Fibroblast of lung (primary cell): ENCODE data around the gene DPYSL4.

ENCODE experiments used
- EZH2 ChIP-seq: IDR thresholded peaks from 2 replicates; pipeline ENCODE4 v1.5.1; 2012; ENCODE audit warnings: low read length, control low read depth, mild to moderate bottlenecking; ENCODE audit errors: missing control alignments
- TF ChIP-seq, protein P1 (sequence below), 2 donors: IDR thresholded peaks in 1 of 2; conservative IDR thresholded peaks in 1 of 2; 1 replicate in 1 of 2; 2 replicates in 1 of 2; pipeline ENCODE4 v1.5.1; 2011 to 2012; ENCODE audit warnings: low read length in 2 of 2, control low read depth in 1 of 2, inconsistent platforms in 1 of 2, low read depth in 1 of 2, mild to moderate bottlenecking in 1 of 2

DNA sequence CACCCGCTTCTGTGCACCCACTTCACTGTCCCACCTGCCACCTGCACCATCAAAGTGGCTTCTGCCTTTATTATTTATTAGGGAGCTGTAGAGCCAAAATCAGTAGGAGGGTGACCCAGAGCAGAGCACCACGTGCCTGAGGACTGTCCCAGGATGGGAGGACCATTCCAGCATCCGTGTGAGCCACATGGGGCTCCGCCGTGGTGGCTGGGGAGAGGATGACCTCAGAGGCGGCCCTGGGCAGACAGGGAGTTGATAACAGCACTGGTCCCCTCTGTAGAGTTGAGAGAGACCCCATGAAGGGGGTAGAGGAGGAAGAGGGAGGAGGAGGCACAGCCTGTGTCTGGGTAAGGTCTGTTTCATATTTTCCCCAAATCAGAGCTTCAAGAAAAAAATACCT lies 8.7 kb upstream of the DPYSL4 start:
- TF ChIP-seq, protein P1, sequence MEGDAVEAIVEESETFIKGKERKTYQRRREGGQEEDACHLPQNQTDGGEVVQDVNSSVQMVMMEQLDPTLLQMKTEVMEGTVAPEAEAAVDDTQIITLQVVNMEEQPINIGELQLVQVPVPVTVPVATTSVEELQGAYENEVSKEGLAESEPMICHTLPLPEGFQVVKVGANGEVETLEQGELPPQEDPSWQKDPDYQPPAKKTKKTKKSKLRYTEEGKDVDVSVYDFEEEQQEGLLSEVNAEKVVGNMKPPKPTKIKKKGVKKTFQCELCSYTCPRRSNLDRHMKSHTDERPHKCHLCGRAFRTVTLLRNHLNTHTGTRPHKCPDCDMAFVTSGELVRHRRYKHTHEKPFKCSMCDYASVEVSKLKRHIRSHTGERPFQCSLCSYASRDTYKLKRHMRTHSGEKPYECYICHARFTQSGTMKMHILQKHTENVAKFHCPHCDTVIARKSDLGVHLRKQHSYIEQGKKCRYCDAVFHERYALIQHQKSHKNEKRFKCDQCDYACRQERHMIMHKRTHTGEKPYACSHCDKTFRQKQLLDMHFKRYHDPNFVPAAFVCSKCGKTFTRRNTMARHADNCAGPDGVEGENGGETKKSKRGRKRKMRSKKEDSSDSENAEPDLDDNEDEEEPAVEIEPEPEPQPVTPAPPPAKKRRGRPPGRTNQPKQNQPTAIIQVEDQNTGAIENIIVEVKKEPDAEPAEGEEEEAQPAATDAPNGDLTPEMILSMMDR (conservative IDR thresholded peaks at IDR 0.05 in 1 of 2, IDR thresholded peaks at IDR 0.05 in 1 of 2; ENCODE audit: low read depth in 1 of 2, low read length in 2 of 2) = no peak
- TF ChIP-seq EZH2 = no peak
